Brain pericyte (primary cell): ENCODE results near the gene EVPLL.
"Not testable (repeated sequence)": the region's sequence is repeated elsewhere in the genome, so short reads cannot be mapped to it uniquely, and the experiment has no call there.

Experiments
- DNase-seq: peaks from one replicate; pipeline ENCODE4 v3.0.0-alpha.2; 2012; ENCODE audit warnings: low read depth, low spot score

EVPLL gene

GRCh38 chr17:18377437-18378204, at the start of gene EVPLL:
TSS of gene EVPLL (plus strand) at chr17:18377778. CDS start at chr17:18380938, 3,160 bp downstream.
- DNase-seq: no peak

GRCh38 chr17:18328643-18329204, 48.9 kb upstream of the EVPLL start:
- no peak for DNase-seq

- no peak for DNase-seq
Measured at GRCh38 chr17:18331879-18332278, 45.7 kb upstream of the EVPLL start.

GRCh38 chr17:18332909-18333489, 44.6 kb upstream of the EVPLL start:
- no peak for DNase-seq

- not testable (repeated sequence) for DNase-seq
Measured at GRCh38 chr17:18338158-18338557, 39.4 kb upstream of the EVPLL start.

- DNase-seq: no peak
Measured at GRCh38 chr17:18339933-18340332, 37.6 kb upstream of the EVPLL start.

GRCh38 chr17:18344021-18344420, 33.6 kb upstream of the EVPLL start:
- no peak for DNase-seq

- no peak for DNase-seq
Measured at GRCh38 chr17:18353541-18353940, 24.0 kb upstream of the EVPLL start.

- DNase-seq: no peak
Measured at GRCh38 chr17:18356624-18357023, 21.0 kb upstream of the EVPLL start.

GRCh38 chr17:18360518-18360917, 17.1 kb upstream of the EVPLL start:
- DNase-seq: no peak

GRCh38 chr17:18361837-18362697, 15.5 kb upstream of the EVPLL start:
- DNase-seq: no peak

- DNase-seq: no peak
Measured at GRCh38 chr17:18362698-18363100, 14.9 kb upstream of the EVPLL start.

GRCh38 chr17:18363101-18364049, 14.2 kb upstream of the EVPLL start, which contains the start of gene SHMT1:
TSS of gene SHMT1 (minus strand) at chr17:18363550. CDS start at chr17:18355981, 7,569 bp downstream.
- DNase-seq: peak; percentile 52

- DNase-seq: no peak
Measured at GRCh38 chr17:18364166-18364565, 13.4 kb upstream of the EVPLL start.

- DNase-seq: no peak
Measured at GRCh38 chr17:18368946-18369345, 8.6 kb upstream of the EVPLL start.

- no peak for DNase-seq
Measured at GRCh38 chr17:18370761-18371160, 6.8 kb upstream of the EVPLL start.

- DNase-seq: no peak
Measured at GRCh38 chr17:18371455-18371854, 6.1 kb upstream of the EVPLL start.

- not testable (repeated sequence) for DNase-seq
Measured at GRCh38 chr17:18373181-18373580, 4.4 kb upstream of the EVPLL start.

- no peak for DNase-seq
Measured at GRCh38 chr17:18374216-18374615, 3.4 kb upstream of the EVPLL start.

- DNase-seq: no peak
Measured at GRCh38 chr17:18378205-18378505, 577 bp downstream of the EVPLL start.

- DNase-seq: not testable (repeated sequence)
Measured at GRCh38 chr17:18378614-18379013, 1.0 kb downstream of the EVPLL start.
